IMR-90 (cell line): Measurements from ENCODE around the gene CDKAL1. TPM values are rescaled to one million over a fixed set of nuclear protein-coding genes. Genes with fewer than 3 reads are reported as not detected.

Experiments
- ATAC-seq: fragments of 200-7000 bp; cut with Tn5 transposase; 2 replicates; pipeline ENCODE4 v1.9.1; 2020; ENCODE audit warnings: low read depth, mild to moderate bottlenecking, moderate library complexity
- BruUV-seq: library from RNA; stranded (reverse); fragments of 400-500 nt; replicated peaks from 2 replicates; lab custom pipeline; 2021; lab: Mats Ljungman, UMichigan
- CTCF ChIA-PET: fragments of 300-600 bp; formaldehyde crosslinking; extraction: SDS; loops from one replicate; lab custom pipeline; 2021; ENCODE audit warnings: antibody characterized with exemption; lab: Yijun Ruan, JAX
- POLR2A ChIA-PET: fragments of 300-600 bp; sonication (Branson Sonifier 250); formaldehyde crosslinking; loops from one replicate; lab custom pipeline; 2022; ENCODE audit warnings: antibody characterized with exemption; ENCODE audit not compliant: unreplicated experiment; lab: Charles Lee
- DNase-seq: peaks from one replicate; pipeline ENCODE4 v3.0.0; 2013
- H2AFZ ChIP-seq: replicated peaks from 2 replicates; pipeline ENCODE3; 2013; ENCODE audit warnings: low read length, mild to moderate bottlenecking; ENCODE audit not compliant: poor library complexity
- H2AK5ac ChIP-seq: 2 replicates; pipeline ENCODE4 v1.6.1; 2013; ENCODE audit warnings: low read depth, low read length, inconsistent platforms
- H2AK9ac ChIP-seq: replicated peaks from 2 replicates; pipeline ENCODE3; 2013; ENCODE audit warnings: mild to moderate bottlenecking, low read depth, low read length, moderate library complexity; ENCODE audit not compliant: poor library complexity
- H2BK120ac ChIP-seq: 2 replicates; pipeline ENCODE4 v1.6.1; 2013; ENCODE audit warnings: low read depth, low read length, inconsistent platforms
- H2BK15ac ChIP-seq: 3 replicates; pipeline ENCODE4 v1.6.1; 2013; ENCODE audit warnings: low read depth, low read length, inconsistent platforms
- H2BK20ac ChIP-seq: 2 replicates; pipeline ENCODE4 v1.6.1; 2013; ENCODE audit warnings: low read depth, mild to moderate bottlenecking, inconsistent platforms, low read length, moderate library complexity
- H2BK5ac ChIP-seq: 2 replicates; pipeline ENCODE4 v1.6.1; 2013; ENCODE audit warnings: mild to moderate bottlenecking, low read depth, low read length, inconsistent platforms; ENCODE audit not compliant: poor library complexity, severe bottlenecking
- H3K14ac ChIP-seq: replicated peaks from 2 replicates; pipeline ENCODE4 v1.6.1; 2013; ENCODE audit warnings: low read depth, low read length, inconsistent platforms
- H3K18ac ChIP-seq: 2 replicates; pipeline ENCODE4 v1.6.1; 2013; ENCODE audit warnings: low read depth, low read length, control low read depth
- H3K23ac ChIP-seq: 2 replicates; pipeline ENCODE4 v1.6.1; 2013; ENCODE audit warnings: low read depth, low read length, inconsistent platforms
- H3K27ac ChIP-seq: 2 replicates; pipeline ENCODE4 v1.5.1; 2013; ENCODE audit warnings: mild to moderate bottlenecking, control low read depth, low read length; ENCODE audit not compliant: insufficient read depth
- H3K27me3 ChIP-seq: 2 replicates; pipeline ENCODE4 v1.6.1; 2013; ENCODE audit warnings: low read length; ENCODE audit not compliant: control insufficient read depth, insufficient read depth
- H3K36me3 ChIP-seq: 2 replicates; pipeline ENCODE4 v1.6.1; 2013; ENCODE audit warnings: low read length, mixed read lengths; ENCODE audit not compliant: control insufficient read depth, insufficient read depth
- H3K4ac ChIP-seq: 2 replicates; pipeline ENCODE4 v1.6.1; 2013; ENCODE audit warnings: low read depth, low read length, inconsistent platforms
- H3K4me1 ChIP-seq: 2 replicates; pipeline ENCODE4 v1.6.1; 2013; ENCODE audit warnings: low read length, mixed read lengths; ENCODE audit not compliant: control insufficient read depth, insufficient read depth
- H3K4me2 ChIP-seq: 2 replicates; pipeline ENCODE4 v1.6.1; 2013; ENCODE audit warnings: low read depth, mild to moderate bottlenecking, control low read depth, low read length, moderate library complexity
- H3K4me3 ChIP-seq: 2 replicates; pipeline ENCODE4 v1.5.1; 2013; ENCODE audit warnings: low read depth, mild to moderate bottlenecking, control low read depth, low read length, moderate library complexity; ENCODE audit not compliant: insufficient read depth
- H3K56ac ChIP-seq: 2 replicates; pipeline ENCODE4 v1.6.1; 2013; ENCODE audit warnings: low read length, inconsistent platforms; ENCODE audit not compliant: insufficient read depth; ENCODE audit errors: extremely low read depth
- H3K79me1 ChIP-seq, 2 experiments: 2 replicates each; pipeline ENCODE4 v1.6.1; 2013; ENCODE audit warnings: low read length in 2 of 2, inconsistent platforms in 1 of 2, low read depth in 1 of 2
- H3K9ac ChIP-seq: 2 replicates; pipeline ENCODE4 v1.6.1; 2013; ENCODE audit warnings: low read depth, low read length, control low read depth
- H3K9me1 ChIP-seq: 2 replicates; pipeline ENCODE4 v1.6.1; 2013; ENCODE audit warnings: low read length, inconsistent platforms; ENCODE audit not compliant: insufficient read depth
- H3K9me3 ChIP-seq: 2 replicates; pipeline ENCODE4 v1.6.1; 2013; ENCODE audit warnings: low read length; ENCODE audit not compliant: control insufficient read depth, insufficient read depth
- H4K20me1 ChIP-seq: 2 replicates; pipeline ENCODE4 v1.6.1; 2013; ENCODE audit warnings: low read length, inconsistent platforms; ENCODE audit not compliant: insufficient read depth
- H4K5ac ChIP-seq: 2 replicates; pipeline ENCODE4 v1.6.1; 2013; ENCODE audit warnings: mild to moderate bottlenecking, low read depth, low read length, control low read depth
- H4K8ac ChIP-seq, 2 experiments: 2 replicates each; pipeline ENCODE4 v1.6.1; 2013; ENCODE audit warnings: low read depth in 2 of 2, low read length in 2 of 2, control low read depth in 1 of 2, inconsistent platforms in 1 of 2
- H4K91ac ChIP-seq: 2 replicates; pipeline ENCODE4 v1.6.1; 2013; ENCODE audit warnings: low read depth, low read length, inconsistent platforms; ENCODE audit not compliant: insufficient read depth
- MAFK ChIP-seq: IDR thresholded peaks from 2 replicates; pipeline ENCODE4 v1.6.1; 2012; ENCODE audit warnings: low read depth, low read length, improper control_type of control experiment
- MAZ ChIP-seq: IDR thresholded peaks from 2 replicates; pipeline ENCODE4 v1.6.1; 2012; ENCODE audit warnings: low read depth, mild to moderate bottlenecking, low read length, improper control_type of control experiment, moderate library complexity, borderline replicate concordance
- MXI1 ChIP-seq: IDR thresholded peaks from 2 replicates; pipeline ENCODE4 v1.6.1; 2012; ENCODE audit warnings: low read depth, mild to moderate bottlenecking, low read length, moderate library complexity, borderline replicate concordance
- POLR2A ChIP-seq: IDR thresholded peaks from 2 replicates; pipeline ENCODE4 v1.6.1; 2012; ENCODE audit warnings: mild to moderate bottlenecking, low read depth, low read length
- WGBS, 2 experiments: methylation state at CpG; one replicate each; pipeline versions ENCODE4 v1.1.5 to v1.1.7; 2013; ENCODE audit warnings: missing lambda C conversion rate in 2 of 2; ENCODE audit not compliant: insufficient read length in 1 of 2; ENCODE audit errors: extremely low coverage in 2 of 2; 5-methylcytosine and 5-hydroxymethylcytosine counted together
- dilution Hi-C: fragments of 300-500 bp; cut with HindIII; formaldehyde crosslinking; loops from one replicate; pipeline ENCODE4 v1.14.3; 2018; ENCODE audit warnings: low sequenced_read_pairs; ENCODE audit not compliant: unreplicated experiment
- in situ Hi-C: fragments of 300-500 bp; cut with MboI; formaldehyde crosslinking; loops from 3 replicates; pipeline ENCODE4 v1.14.3; 2019; ENCODE audit warnings: low sequenced_read_pairs, inconsistent platforms, mixed read lengths
- intact Hi-C: fragments of 100-400 bp; cut with micrococcal nuclease; formaldehyde crosslinking; loops from 2 replicates; pipeline ENCODE4 v1.10.0; 2022
- polyA plus RNA-seq, 3 experiments: library from polyadenylated mRNA; depleted of rRNA; stranded (reverse); fragments of >200 nt; gene quantifications; 2 replicates each; pipeline ENCODE4 v1.2.3, GENCODE V29; 2012; ENCODE audit warnings: low replicate concordance in 1 of 3
- total RNA-seq: library from RNA; depleted of rRNA; stranded (reverse); fragments of >200 nt; gene quantifications from 2 replicates; pipeline ENCODE4 v1.2.3, GENCODE V29; 2012
- TF ChIP-seq, protein P1 (sequence below): conservative IDR thresholded peaks from 2 replicates; pipeline ENCODE4 v1.5.1; 2012; ENCODE audit warnings: mild to moderate bottlenecking, low read depth, low read length, improper control_type of control experiment

The CDKAL1 gene
- total and polyA plus RNA-seq, 2 of the 4 experiments (the other 2 are of a cell fraction): 3.7 to 13.1 TPM

DNA sequence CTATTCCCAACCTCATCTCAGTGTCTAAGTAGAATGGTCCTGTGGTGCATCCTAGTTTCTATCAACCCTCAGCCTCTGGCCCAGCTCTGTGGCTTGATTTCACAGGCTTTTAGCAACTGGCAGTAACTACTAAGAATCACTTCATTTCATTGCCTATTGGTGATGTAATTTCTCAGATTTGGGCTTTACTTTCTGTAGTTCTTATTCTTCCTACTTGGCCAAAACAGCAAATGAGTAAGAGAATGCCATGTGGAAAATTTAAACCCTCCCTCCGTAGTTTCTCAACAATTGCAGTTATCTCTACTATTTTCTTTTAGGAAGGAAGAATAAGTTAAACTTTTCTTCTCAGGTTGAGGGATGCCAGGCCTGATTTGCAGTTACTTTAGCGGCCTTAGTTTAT lies 387.3 kb downstream of the CDKAL1 start:
- Histone ChIP-seq H3K9ac (no peak overlapping the region), H2BK120ac (no peak overlapping the region), H2AK5ac (no peak overlapping the region), H4K91ac (no peak overlapping the region), H3K27ac (peak overlapping the region; percentile 29; the same call in 1 of the 2 replicates), H3K18ac (peak overlapping the region; percentile 51; the same call in 1 of the 2 replicates), H3K23ac (no peak overlapping the region), H3K4me1 (peaks cover 5% of the 10 kb centered on the region), H3K9me1 (no peaks in the 10 kb centered on the region), H3K27me3 (no peaks in the 10 kb centered on the region), H2BK20ac (no peak overlapping the region), H3K4me3 (no peak overlapping the region), H3K56ac (no peak overlapping the region), H3K4ac (no peak overlapping the region), H4K5ac (no peak overlapping the region), H2BK15ac (no peak overlapping the region), H3K9me3 (no peaks in the 10 kb centered on the region), H3K79me1 (no peaks in the 10 kb centered on the region), H2BK5ac (no peak overlapping the region), H2AK9ac (no peak overlapping the region), H3K36me3 (no peaks in the 10 kb centered on the region), H3K14ac (no peak overlapping the region), H3K4me2 (no peak overlapping the region), H4K8ac (no peak overlapping the region), H4K20me1 (no peaks in the 10 kb centered on the region), H2AFZ (no peak overlapping the region)
- dilution Hi-C loops: no loop called here
- no TSS peak for BruUV-seq
- POLR2A ChIA-PET: no interaction called here
- ATAC-seq (peak; percentile 27), DNase-seq (peak; percentile 61)
- WGBS, 2 experiments: no CpG with 5 or more reads among the region's 2 CpGs
- CTCF ChIA-PET: no interaction called here
- in situ Hi-C loops: no loop called here
- TF ChIP-seq POLR2A: no peak
- no peak for TF ChIP-seq MAZ
- TF ChIP-seq MXI1: no peak
- TF ChIP-seq MAFK: no peak
- TF ChIP-seq, protein P1, sequence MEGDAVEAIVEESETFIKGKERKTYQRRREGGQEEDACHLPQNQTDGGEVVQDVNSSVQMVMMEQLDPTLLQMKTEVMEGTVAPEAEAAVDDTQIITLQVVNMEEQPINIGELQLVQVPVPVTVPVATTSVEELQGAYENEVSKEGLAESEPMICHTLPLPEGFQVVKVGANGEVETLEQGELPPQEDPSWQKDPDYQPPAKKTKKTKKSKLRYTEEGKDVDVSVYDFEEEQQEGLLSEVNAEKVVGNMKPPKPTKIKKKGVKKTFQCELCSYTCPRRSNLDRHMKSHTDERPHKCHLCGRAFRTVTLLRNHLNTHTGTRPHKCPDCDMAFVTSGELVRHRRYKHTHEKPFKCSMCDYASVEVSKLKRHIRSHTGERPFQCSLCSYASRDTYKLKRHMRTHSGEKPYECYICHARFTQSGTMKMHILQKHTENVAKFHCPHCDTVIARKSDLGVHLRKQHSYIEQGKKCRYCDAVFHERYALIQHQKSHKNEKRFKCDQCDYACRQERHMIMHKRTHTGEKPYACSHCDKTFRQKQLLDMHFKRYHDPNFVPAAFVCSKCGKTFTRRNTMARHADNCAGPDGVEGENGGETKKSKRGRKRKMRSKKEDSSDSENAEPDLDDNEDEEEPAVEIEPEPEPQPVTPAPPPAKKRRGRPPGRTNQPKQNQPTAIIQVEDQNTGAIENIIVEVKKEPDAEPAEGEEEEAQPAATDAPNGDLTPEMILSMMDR: no peak
- intact Hi-C loops: no loop called here
